ENCODE data around the gene COBL. TPM values are rescaled to one million over a fixed set of nuclear protein-coding genes. Genes with fewer than 3 reads are reported as not detected.

COBL gene
- total RNA-seq, 1 donor from 2014 or later: 1.2 TPM

- DNase-seq (ENCODE audit: low spot score in 2 of 2, unreplicated experiment in 2 of 2): no peak
- no peak overlapping the region for H3K27ac Mint-ChIP-seq
- H3K4me3 Mint-ChIP-seq: no peak overlapping the region
- H3K27me3 Mint-ChIP-seq (ENCODE audit: low read depth): peaks cover 9% of the 10 kb centered on the region
- peaks cover 6% of the 10 kb centered on the region for H3K4me1 Mint-ChIP-seq
- no peak for TF ChIP-seq CTCF (IDR thresholded peaks at IDR 0.05; ENCODE audit: unreplicated experiment)
- H3K36me3 Mint-ChIP-seq: no peaks in the 10 kb centered on the region
- H3K9me3 Mint-ChIP-seq: no peaks in the 10 kb centered on the region
Observed at GRCh38 chr7:51138123-51139085, 178.2 kb downstream of the COBL start.

- H3K4me3 Mint-ChIP-seq: no peak overlapping the region
- H3K27ac Mint-ChIP-seq: no peak overlapping the region
- peaks cover 10% of the 10 kb centered on the region for H3K9me3 Mint-ChIP-seq
- no peaks in the 10 kb centered on the region for H3K36me3 Mint-ChIP-seq
- H3K27me3 Mint-ChIP-seq (ENCODE audit: low read depth): peaks cover 2% of the 10 kb centered on the region
- no peaks in the 10 kb centered on the region for H3K4me1 Mint-ChIP-seq
- DNase-seq (ENCODE audit: low spot score in 2 of 2, unreplicated experiment in 2 of 2): no peak
- TF ChIP-seq CTCF (IDR thresholded peaks at IDR 0.05; ENCODE audit: unreplicated experiment): no peak
Observed at GRCh38 chr7:51135576-51135975, 181.0 kb downstream of the COBL start.

- H3K36me3 Mint-ChIP-seq: no peaks in the 10 kb centered on the region
- H3K4me3 Mint-ChIP-seq: no peak overlapping the region
- no peak overlapping the region for H3K27ac Mint-ChIP-seq
- no peak for TF ChIP-seq CTCF (IDR thresholded peaks at IDR 0.05; ENCODE audit: unreplicated experiment)
- H3K9me3 Mint-ChIP-seq: peaks cover 10% of the 10 kb centered on the region
- no peak for DNase-seq (ENCODE audit: low spot score in 2 of 2, unreplicated experiment in 2 of 2)
- H3K4me1 Mint-ChIP-seq: no peaks in the 10 kb centered on the region
- H3K27me3 Mint-ChIP-seq (ENCODE audit: low read depth): no peaks in the 10 kb centered on the region
Observed at GRCh38 chr7:51134013-51134441, 182.6 kb downstream of the COBL start.

- no peak overlapping the region for H3K4me3 Mint-ChIP-seq
- H3K27me3 Mint-ChIP-seq (ENCODE audit: low read depth): no peaks in the 10 kb centered on the region
- H3K36me3 Mint-ChIP-seq: no peaks in the 10 kb centered on the region
- H3K27ac Mint-ChIP-seq: no peak overlapping the region
- DNase-seq (ENCODE audit: low spot score in 2 of 2, unreplicated experiment in 2 of 2): no peak
- H3K4me1 Mint-ChIP-seq: no peaks in the 10 kb centered on the region
- peaks cover 10% of the 10 kb centered on the region for H3K9me3 Mint-ChIP-seq
- no peak for TF ChIP-seq CTCF (IDR thresholded peaks at IDR 0.05; ENCODE audit: unreplicated experiment)
Observed at GRCh38 chr7:51132661-51133060, 183.9 kb downstream of the COBL start.

- no peak for DNase-seq (ENCODE audit: low spot score in 2 of 2, unreplicated experiment in 2 of 2)
- no peak overlapping the region for H3K27ac Mint-ChIP-seq
- H3K27me3 Mint-ChIP-seq (ENCODE audit: low read depth): no peaks in the 10 kb centered on the region
- no peak overlapping the region for H3K4me3 Mint-ChIP-seq
- H3K9me3 Mint-ChIP-seq: peaks cover 10% of the 10 kb centered on the region
- H3K4me1 Mint-ChIP-seq: no peaks in the 10 kb centered on the region
- H3K36me3 Mint-ChIP-seq: no peaks in the 10 kb centered on the region
- no peak for TF ChIP-seq CTCF (IDR thresholded peaks at IDR 0.05; ENCODE audit: unreplicated experiment)
Observed at GRCh38 chr7:51129527-51130472, 186.8 kb downstream of the COBL start.

Data from mesothelial cell of epicardium (in vitro differentiated cells).